HCT116 (cell line): ENCODE results near the gene C5AR2. TPM values are rescaled to one million over a fixed set of nuclear protein-coding genes. Genes with fewer than 3 reads are reported as not detected.
"Not testable (repeated sequence)": the region's sequence is repeated elsewhere in the genome, so short reads cannot be mapped to it uniquely, and the experiment has no call there.

ENCODE experiments used
- ATAC-seq: fragments of 200-7000 bp; cut with Tn5 transposase; 2 replicates; pipeline ENCODE4 v1.9.1; 2020; ENCODE audit warnings: mild to moderate bottlenecking, moderate library complexity
- BruUV-seq: library from RNA; stranded (reverse); fragments of 400-500 nt; replicated peaks from 2 replicates; lab custom pipeline; 2021; lab: Mats Ljungman, UMichigan
- CTCF ChIA-PET: fragments of 300-600 bp; sonication (Branson Sonifier 250); formaldehyde crosslinking; loops from one replicate; lab custom pipeline; 2021; ENCODE audit warnings: antibody characterized with exemption; lab: Charles Lee
- POLR2A ChIA-PET: fragments of 300-600, 350-600 bp; sonication (Branson Sonifier 250); formaldehyde crosslinking; loops from one replicate; lab custom pipeline; 2021; ENCODE audit warnings: antibody characterized with exemption; lab: Charles Lee
- RAD21 ChIA-PET, 2 experiments: fragments of 300-600 bp; sonication (Branson Sonifier 250); formaldehyde crosslinking; loops; one replicate each; lab custom pipeline; 2023; ENCODE audit warnings: low total read pairs in 2 of 2; ENCODE audit not compliant: uncharacterized antibody in 2 of 2, unreplicated experiment in 2 of 2, low non-redundant PET in 1 of 2; lab: Charles Lee
- DNase-seq: peaks from one replicate; pipeline ENCODE4 v3.0.0-alpha.2; 2010; ENCODE audit warnings: low read depth, low spot score
- H2AFZ ChIP-seq: fragments of 200-600 bp; shearing (Covaris generic), sonication (generic); 2 replicates; pipeline ENCODE4 v1.6.1; 2017; ENCODE audit warnings: low read depth, mixed run types, mixed read lengths, antibody characterized with exemption, low read length; ENCODE audit not compliant: poor library complexity, severe bottlenecking
- H3K27ac ChIP-seq: 2 replicates; pipeline ENCODE4 v1.5.1; 2012; ENCODE audit warnings: low read depth, low read length
- H3K27me3 ChIP-seq: fragments of 200-600 bp; sonication (generic); 2 replicates; pipeline ENCODE4 v1.6.1; 2016; ENCODE audit warnings: mixed run types, low read length, mixed read lengths; ENCODE audit not compliant: insufficient read depth
- H3K36me3 ChIP-seq, 2 experiments: fragments of 200-500 bp in 1 of 2; fragments of 200-600 bp in 1 of 2; sonication (Bioruptor generic) in 1 of 2; sonication (generic) in 1 of 2; 2 replicates each; pipeline versions ENCODE4 v1.5.1 to v1.6.1; 2014 to 2016; ENCODE audit warnings: low read length in 2 of 2, inconsistent platforms in 1 of 2, mixed read lengths in 1 of 2, mixed run types in 1 of 2; ENCODE audit not compliant: insufficient read depth in 2 of 2, control insufficient read depth in 1 of 2
- H3K4me1 ChIP-seq, 2 experiments: fragments of 200-600 bp in 1 of 2; sonication (generic) in 1 of 2; 2 replicates each; pipeline versions ENCODE4 v1.5.1 to v1.6.1; 2012 to 2017; ENCODE audit warnings: low read length in 2 of 2, inconsistent platforms in 1 of 2, mild to moderate bottlenecking in 1 of 2, mixed read lengths in 1 of 2, mixed run types in 1 of 2, moderate library complexity in 1 of 2; ENCODE audit not compliant: insufficient read depth in 2 of 2, control insufficient read depth in 1 of 2
- H3K4me2 ChIP-seq: fragments of 200-600 bp; sonication (generic); 2 replicates; pipeline ENCODE4 v1.6.1; 2017; ENCODE audit warnings: mixed run types, low read length, mixed read lengths
- H3K4me3 ChIP-seq, 2 experiments: fragments of 200-600 bp in 1 of 2; sonication (generic) in 1 of 2; replicated peaks in 1 of 2; 2 replicates each; pipeline ENCODE4 v1.5.1; 2011 to 2016; ENCODE audit warnings: low read length in 2 of 2, control low read depth in 1 of 2, low read depth in 1 of 2, mild to moderate bottlenecking in 1 of 2, mixed read lengths in 1 of 2, mixed run types in 1 of 2
- H3K79me2 ChIP-seq: fragments of 200-600 bp; sonication (generic); 2 replicates; pipeline ENCODE4 v1.6.1; 2017; ENCODE audit warnings: mild to moderate bottlenecking, mixed run types, low read length, moderate library complexity, mixed read lengths; ENCODE audit not compliant: insufficient read depth
- H3K9ac ChIP-seq: fragments of 200-600 bp; sonication (generic); 2 replicates; pipeline ENCODE4 v1.6.1; 2016; ENCODE audit warnings: low read length, mixed read lengths
- H3K9me2 ChIP-seq: fragments of 200-600 bp; sonication (generic), shearing (Covaris generic); 2 replicates; pipeline ENCODE4 v1.6.1; 2017; ENCODE audit warnings: mixed run types, mild to moderate bottlenecking, moderate library complexity; ENCODE audit not compliant: insufficient read depth
- H3K9me3 ChIP-seq, 2 experiments: fragments of 200-500 bp in 1 of 2; fragments of 200-600 bp in 1 of 2; sonication (Bioruptor generic) in 1 of 2; sonication (generic) in 1 of 2; 2 replicates each; pipeline ENCODE4 v1.6.1; 2014 to 2017; ENCODE audit warnings: low read length in 2 of 2, mixed read lengths in 2 of 2, inconsistent platforms in 1 of 2, low read depth in 1 of 2, mild to moderate bottlenecking in 1 of 2, mixed run types in 1 of 2, moderate library complexity in 1 of 2; ENCODE audit not compliant: control insufficient read depth in 1 of 2, insufficient read depth in 1 of 2
- H4K20me1 ChIP-seq: fragments of 200-600 bp; sonication (generic), shearing (Covaris generic); 2 replicates; pipeline ENCODE4 v1.6.1; 2017; ENCODE audit warnings: mixed run types, mild to moderate bottlenecking, moderate library complexity; ENCODE audit not compliant: insufficient read depth
- CBX3 ChIP-seq: IDR thresholded peaks from 2 replicates; pipeline ENCODE4 v1.6.1; 2012; ENCODE audit warnings: low read depth
- CEBPB ChIP-seq: IDR thresholded peaks from 2 replicates; pipeline ENCODE4 v1.6.1; 2012; ENCODE audit warnings: low read depth
- CTCF ChIP-seq, 3 experiments: fragments of 200-600 bp in 1 of 3; sonication (generic) in 1 of 3; IDR thresholded peaks in 2 of 3; conservative IDR thresholded peaks in 1 of 3; 2 replicates each; pipeline ENCODE4 v1.5.1; 2012 to 2017; ENCODE audit warnings: low read depth in 2 of 3, low read length in 2 of 3, antibody characterized with exemption in 1 of 3, borderline replicate concordance in 1 of 3, control low read depth in 1 of 3, mild to moderate bottlenecking in 1 of 3, mixed read lengths in 1 of 3, mixed run types in 1 of 3, moderate library complexity in 1 of 3; ENCODE audit not compliant: insufficient read depth in 1 of 3
- EZH2phosphoT487 ChIP-seq: fragments of 200-600 bp; IDR thresholded peaks from 2 replicates; pipeline ENCODE4 v1.6.1; 2018; ENCODE audit warnings: antibody characterized with exemption, borderline replicate concordance
- FOSL1 ChIP-seq: IDR thresholded peaks from 2 replicates; pipeline ENCODE4 v1.6.1; 2012; ENCODE audit warnings: low read depth
- JUND ChIP-seq: IDR thresholded peaks from 2 replicates; pipeline ENCODE4 v1.6.1; 2012
- POLR2A ChIP-seq: IDR thresholded peaks from 2 replicates; pipeline ENCODE4 v1.7.0; 2011; ENCODE audit warnings: borderline replicate concordance; ENCODE audit not compliant: insufficient read depth, insufficient read length; ENCODE audit errors: extremely low read depth
- SIN3A ChIP-seq: IDR thresholded peaks from 2 replicates; pipeline ENCODE4 v1.6.1; 2012; ENCODE audit warnings: low read depth
- SP1 ChIP-seq: IDR thresholded peaks from 2 replicates; pipeline ENCODE4 v1.6.1; 2012; ENCODE audit warnings: low read depth
- intact Hi-C: fragments of 100-400 bp; cut with micrococcal nuclease; formaldehyde crosslinking; loops from 2 replicates; pipeline ENCODE4 v1.10.0; 2022
- total RNA-seq: library from RNA; stranded (reverse); gene quantifications from one replicate; pipeline ENCODE4 v1.2.1, GENCODE V29; 2021; ENCODE audit not compliant: unreplicated experiment
- TF ChIP-seq, protein P1 (sequence below): IDR thresholded peaks from 2 replicates; pipeline ENCODE4 v1.6.1; 2011; ENCODE audit warnings: mild to moderate bottlenecking, low read length, moderate library complexity; ENCODE audit not compliant: insufficient replicate concordance; ENCODE audit errors: extremely low read depth

C5AR2 gene
- total RNA-seq, 1 experiment from 2014 or later: 0.12 TPM

- no peak for TF ChIP-seq POLR2A
- TF ChIP-seq JUND: no peak
- TF ChIP-seq SIN3A: no peak
Observed at GRCh38 chr19:47330466-47330869, 1.5 kb upstream of the C5AR2 start (continued).

GRCh38 chr19:47331490-47331889, 485 bp upstream of the C5AR2 start:
- no peak for TF ChIP-seq SP1
- no peak for TF ChIP-seq FOSL1
- TF ChIP-seq CTCF (IDR thresholded peaks at IDR 0.05 in 2 of 3, conservative IDR thresholded peaks at IDR 0.05 in 1 of 3; ENCODE audit: borderline replicate concordance in 1 of 3, insufficient read depth in 1 of 3, low read depth in 2 of 3, low read length in 2 of 3): no peak
- no peak for TF ChIP-seq CBX3
- TF ChIP-seq, protein P1, sequence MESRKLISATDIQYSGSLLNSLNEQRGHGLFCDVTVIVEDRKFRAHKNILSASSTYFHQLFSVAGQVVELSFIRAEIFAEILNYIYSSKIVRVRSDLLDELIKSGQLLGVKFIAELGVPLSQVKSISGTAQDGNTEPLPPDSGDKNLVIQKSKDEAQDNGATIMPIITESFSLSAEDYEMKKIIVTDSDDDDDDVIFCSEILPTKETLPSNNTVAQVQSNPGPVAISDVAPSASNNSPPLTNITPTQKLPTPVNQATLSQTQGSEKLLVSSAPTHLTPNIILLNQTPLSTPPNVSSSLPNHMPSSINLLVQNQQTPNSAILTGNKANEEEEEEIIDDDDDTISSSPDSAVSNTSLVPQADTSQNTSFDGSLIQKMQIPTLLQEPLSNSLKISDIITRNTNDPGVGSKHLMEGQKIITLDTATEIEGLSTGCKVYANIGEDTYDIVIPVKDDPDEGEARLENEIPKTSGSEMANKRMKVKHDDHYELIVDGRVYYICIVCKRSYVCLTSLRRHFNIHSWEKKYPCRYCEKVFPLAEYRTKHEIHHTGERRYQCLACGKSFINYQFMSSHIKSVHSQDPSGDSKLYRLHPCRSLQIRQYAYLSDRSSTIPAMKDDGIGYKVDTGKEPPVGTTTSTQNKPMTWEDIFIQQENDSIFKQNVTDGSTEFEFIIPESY: no peak
- TF ChIP-seq EZH2phosphoT487: no peak
- TF ChIP-seq CEBPB: no peak
- H3K27me3 ChIP-seq: no peaks in the 10 kb centered on the region
- intact Hi-C loops: no loop called here
- H3K9ac ChIP-seq: no peak overlapping the region
- peaks cover 1 to 2% of the 10 kb centered on the region in 2 experiments for H3K4me1 ChIP-seq
- H3K4me2 ChIP-seq: no peak overlapping the region
- no TSS peak for BruUV-seq
- no peak overlapping the region for H3K27ac ChIP-seq
- CTCF ChIA-PET: interaction anchor here (2.8 kb wide), 1 partner anchor 17 kb away, joined by 8 read pairs; the partner anchor contains the start of gene DHX34
- H3K9me2 ChIP-seq: no peaks in the 10 kb centered on the region
- RAD21 ChIA-PET: no interaction called here
- H3K36me3 ChIP-seq: no peaks in the 10 kb centered on the region
- H2AFZ ChIP-seq: no peak overlapping the region
- ATAC-seq: no peak
- POLR2A ChIA-PET: no interaction called here
- H3K79me2 ChIP-seq: no peaks in the 10 kb centered on the region
- DNase-seq: no peak
- no peaks in the 10 kb centered on the region for H4K20me1 ChIP-seq
- no peaks in the 10 kb centered on the region for H3K9me3 ChIP-seq
- H3K4me3 ChIP-seq: no peak overlapping the region

DNA sequence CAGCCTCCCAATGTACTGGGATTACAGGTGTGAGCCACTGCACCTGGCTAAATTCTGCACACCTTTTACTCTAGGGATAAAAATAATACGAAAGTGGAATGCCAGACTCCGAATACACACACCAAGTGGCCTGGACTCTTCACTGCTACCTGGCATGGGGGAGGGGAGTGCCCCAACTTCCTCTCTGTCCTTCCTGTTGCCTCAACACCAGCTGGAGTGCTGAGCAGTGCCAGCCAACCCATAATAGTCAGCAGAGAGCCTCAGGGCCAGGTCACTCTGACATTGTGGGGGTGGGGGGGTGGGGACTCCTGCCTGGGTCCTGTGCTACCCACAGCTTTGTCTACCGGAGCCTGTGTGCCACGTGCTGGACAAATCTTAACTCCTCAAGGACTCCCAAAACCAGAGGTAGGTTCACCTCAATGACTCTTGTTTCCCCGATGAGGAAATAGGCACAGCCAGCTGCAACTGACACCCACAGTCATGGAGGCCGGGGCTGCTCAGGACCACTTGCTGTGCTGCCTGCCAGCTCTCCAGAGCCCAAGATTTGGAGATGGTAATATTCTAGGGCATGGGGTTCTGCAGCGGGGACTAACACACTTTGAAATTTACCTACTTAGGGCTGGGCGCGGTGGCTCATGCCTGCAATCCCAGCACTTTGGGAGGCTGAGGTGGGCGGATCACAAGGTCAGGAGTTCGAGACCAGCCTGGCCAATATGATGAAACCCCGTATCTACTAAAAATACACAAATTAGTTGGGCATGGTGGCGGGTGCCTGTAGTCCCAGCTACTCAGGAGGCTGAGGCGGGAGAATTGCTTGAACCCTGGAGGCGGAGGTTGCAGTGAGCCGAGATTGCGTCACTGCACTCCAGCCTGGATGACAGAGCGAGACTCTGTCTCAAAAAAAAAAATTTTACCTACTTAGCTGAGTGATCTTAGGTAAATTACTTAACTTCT, 5.1 kb downstream of the C5AR2 start:
- H2AFZ ChIP-seq, H3K79me2 ChIP-seq, H3K4me1 ChIP-seq, H3K4me3 ChIP-seq, H3K36me3 ChIP-seq, H3K27ac ChIP-seq, RAD21 ChIA-PET, H3K27me3 ChIP-seq, DNase-seq, H3K9ac ChIP-seq, H3K9me2 ChIP-seq, BruUV-seq, intact Hi-C loops, H4K20me1 ChIP-seq, H3K9me3 ChIP-seq: not testable (repeated sequence)
- peak; percentile 36 for ATAC-seq
- CTCF ChIA-PET: interaction anchor here (4.0 kb wide), 1 partner anchor 12 kb away, joined by 21 read pairs; the partner anchor contains the start of gene DHX34
- peak overlapping the region; percentile 14; the same call in 1 of the 2 replicates for H3K4me2 ChIP-seq
- POLR2A ChIA-PET: interaction anchor here (0.7 to 1.0 kb wide), 2 partner anchors 12 to 22 kb away, joined by 3 read pairs; partner anchors contain the start of gene DHX34
